Endodermal cell (in vitro differentiated cells): ENCODE data around the gene DHDDS. TPM values are rescaled to one million over a fixed set of nuclear protein-coding genes. Genes with fewer than 3 reads are reported as not detected.

Experiments
- DNase-seq: peaks from one replicate; pipeline ENCODE4 v3.0.0-alpha.2; 2017
- H3K27ac ChIP-seq: 2 replicates; pipeline ENCODE4 v1.5.1; 2013; ENCODE audit warnings: mild to moderate bottlenecking, low read depth, low read length, moderate library complexity
- H3K27me3 ChIP-seq: 2 replicates; pipeline ENCODE4 v1.6.1; 2013; ENCODE audit warnings: mild to moderate bottlenecking, low read length, moderate library complexity; ENCODE audit not compliant: insufficient read depth, control insufficient read depth, poor library complexity, severe bottlenecking
- H3K36me3 ChIP-seq: 2 replicates; pipeline ENCODE4 v1.7.0; 2013; ENCODE audit warnings: mild to moderate bottlenecking, low read length, moderate library complexity; ENCODE audit not compliant: control insufficient read depth, insufficient read depth
- H3K4me1 ChIP-seq: one replicate; pipeline ENCODE4 v1.7.0; 2013; ENCODE audit warnings: low read length; ENCODE audit not compliant: control insufficient read depth, insufficient read depth
- H3K4me3 ChIP-seq: 2 replicates; pipeline ENCODE4 v1.5.1; 2013; ENCODE audit warnings: mild to moderate bottlenecking, low read length, moderate library complexity
- H3K9ac ChIP-seq: 2 replicates; pipeline ENCODE4 v1.6.1; 2013; ENCODE audit warnings: mild to moderate bottlenecking, low read length, moderate library complexity; ENCODE audit not compliant: poor library complexity, severe bottlenecking; ENCODE audit errors: extremely low read depth
- H3K9me3 ChIP-seq: 2 replicates; pipeline ENCODE4 v1.6.1; 2013; ENCODE audit warnings: mild to moderate bottlenecking, low read length, moderate library complexity; ENCODE audit not compliant: control insufficient read depth
- H3K27ac Mint-ChIP-seq: 2 replicates; pipeline ENCODE4 v1.8.0; 2020; ENCODE audit warnings: mixed read lengths
- H3K27me3 Mint-ChIP-seq: 2 replicates; pipeline ENCODE4 v1.8.0; 2021; ENCODE audit warnings: mild to moderate bottlenecking, mixed read lengths; ENCODE audit not compliant: insufficient read depth
- H3K36me3 Mint-ChIP-seq: 2 replicates; pipeline ENCODE4 v1.8.0; 2020; ENCODE audit warnings: low read depth, mixed read lengths
- H3K4me1 Mint-ChIP-seq: 2 replicates; pipeline ENCODE4 v1.8.0; 2020; ENCODE audit warnings: mixed read lengths
- H3K4me3 Mint-ChIP-seq: 2 replicates; pipeline ENCODE4 v1.8.0; 2020; ENCODE audit warnings: mild to moderate bottlenecking, moderate library complexity, mixed read lengths
- H3K9me3 Mint-ChIP-seq: 2 replicates; pipeline ENCODE4 v1.8.0; 2020; ENCODE audit warnings: mild to moderate bottlenecking, mixed read lengths
- CTCF ChIP-seq: fragments of 200-600 bp; sonication (generic); conservative IDR thresholded peaks from 2 replicates; pipeline ENCODE4 v1.5.0; 2021; ENCODE audit warnings: antibody characterized with exemption, mild to moderate bottlenecking
- WGBS, 2 experiments: methylation state at CpG; one replicate each; pipeline versions ENCODE4 v1.1.5 to v1.1.7; 2013; ENCODE audit warnings: missing lambda C conversion rate in 2 of 2, mixed read lengths in 1 of 2; ENCODE audit not compliant: insufficient coverage in 1 of 2, insufficient read length in 1 of 2; 5-methylcytosine and 5-hydroxymethylcytosine counted together
- total RNA-seq, 2 donors: library from RNA; stranded (reverse); fragmentation: NEBNext Ultra II Directional in 1 of 2; extraction: Animal tissue kit (Norgen Biotek cat#: 25700) in 1 of 2; gene quantifications; 2 replicates in 1 of 2; 3 replicates in 1 of 2; pipeline ENCODE4 v1.2.1, GENCODE V29; 2021

Gene DHDDS
- total RNA-seq, 2 donors from 2014 or later: 51.1 to 55.1 TPM

- H3K9ac ChIP-seq: peak overlapping the region; percentile 59
- Mint-ChIP-seq H3K4me3 (peak overlapping the region; percentile 99), H3K9me3 (no peaks in the 10 kb centered on the region), H3K27ac (peak overlapping the region; percentile 98), H3K36me3 (peaks cover 64% of the 10 kb centered on the region), H3K27me3 (no peaks in the 10 kb centered on the region), H3K4me1 (peaks cover 59% of the 10 kb centered on the region)
- peak overlapping the region; percentile 90 for H3K27ac ChIP-seq
- 50% methylated on average over 1 of the region's 2 CpGs for WGBS, 2 experiments
- H3K36me3 ChIP-seq: peaks cover 68% of the 10 kb centered on the region
- no peak for DNase-seq
- H3K9me3 ChIP-seq: no peaks in the 10 kb centered on the region
- H3K4me1 ChIP-seq: peaks cover 34% of the 10 kb centered on the region
- H3K4me3 ChIP-seq: peak overlapping the region; percentile 74
- H3K27me3 ChIP-seq: no peaks in the 10 kb centered on the region
- no peak for TF ChIP-seq CTCF
Observed at GRCh38 chr1:26419494-26419893, 12.6 kb upstream of the DHDDS start.

GRCh38 chr1:26429721-26430120 is 2.4 kb upstream of the DHDDS start:
- Histone ChIP-seq H3K36me3 (peaks cover 66% of the 10 kb centered on the region), H3K4me1 (no peaks in the 10 kb centered on the region), H3K9ac (no peak overlapping the region), H3K27ac (no peak overlapping the region), H3K27me3 (no peaks in the 10 kb centered on the region), H3K9me3 (no peaks in the 10 kb centered on the region), H3K4me3 (no peak overlapping the region)
- Mint-ChIP-seq H3K36me3 (peaks cover 61% of the 10 kb centered on the region), H3K4me3 (no peak overlapping the region), H3K27ac (peak overlapping the region; percentile 82), H3K9me3 (no peaks in the 10 kb centered on the region), H3K27me3 (no peaks in the 10 kb centered on the region), H3K4me1 (peaks cover 24% of the 10 kb centered on the region)
- peak; percentile 79 for DNase-seq
- TF ChIP-seq CTCF: no peak
- 90 to 100% methylated on average over 1 to 2 of the region's 2 CpGs for WGBS, 2 experiments

DNA sequence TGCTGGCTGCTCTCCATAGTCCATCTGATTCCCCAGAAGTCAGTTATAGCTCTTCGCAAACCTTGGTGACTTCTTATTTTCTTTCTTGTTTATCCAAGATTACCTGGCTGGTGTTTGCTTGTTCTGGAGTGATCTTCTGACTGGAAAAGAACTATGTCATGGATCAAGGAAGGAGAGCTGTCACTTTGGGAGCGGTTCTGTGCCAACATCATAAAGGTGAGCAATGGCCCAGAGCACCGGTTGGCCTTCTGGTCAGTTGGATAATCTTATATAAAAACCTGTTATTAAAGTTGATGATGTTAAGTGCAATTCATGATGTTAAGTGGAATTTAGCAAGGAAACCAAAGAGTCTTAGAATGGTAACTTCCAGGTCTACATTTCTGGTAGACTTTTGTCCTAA is 672 bp downstream of the DHDDS start:
- Mint-ChIP-seq H3K4me1 (peaks cover 17% of the 10 kb centered on the region), H3K27ac (peak overlapping the region; percentile 97), H3K9me3 (no peaks in the 10 kb centered on the region), H3K27me3 (no peaks in the 10 kb centered on the region), H3K36me3 (peaks cover 35% of the 10 kb centered on the region), H3K4me3 (peak overlapping the region; percentile 82)
- peak overlapping the region; percentile 92 for H3K4me3 ChIP-seq
- WGBS, 2 experiments: 64 to 78% methylated on average over 2 to 3 of the region's 3 CpGs
- peaks cover 59% of the 10 kb centered on the region for H3K36me3 ChIP-seq
- H3K4me1 ChIP-seq: no peaks in the 10 kb centered on the region
- DNase-seq: no peak
- no peak overlapping the region for H3K27ac ChIP-seq
- H3K9ac ChIP-seq: peak overlapping the region; percentile 63
- no peaks in the 10 kb centered on the region for H3K27me3 ChIP-seq
- no peak for TF ChIP-seq CTCF
- no peaks in the 10 kb centered on the region for H3K9me3 ChIP-seq
